SK-N-SH treated with all-trans-retinoic acid at 6 μM for 48 hours (cell line): Measurements from ENCODE around the gene LINGO1.
A peak's percentile ranks its signal among the peaks of the same experiment; 100 is the strongest.

Experiments
- ATAC-seq: fragments of 200-7000 bp; cut with Tn5 transposase; 3 replicates; pipeline ENCODE4 v1.9.1; 2020; ENCODE audit warnings: mild to moderate bottlenecking, moderate library complexity
- BACH2 ChIP-seq: fragments of 250-450 bp; sonication (Bioruptor Pico); IDR thresholded peaks from 2 replicates; pipeline ENCODE4 v1.9.0; 2021; ENCODE audit warnings: mild to moderate bottlenecking, borderline replicate concordance
- ESRRG ChIP-seq: fragments of 250-450 bp; sonication (Bioruptor Pico); IDR thresholded peaks from 2 replicates; pipeline ENCODE4 v1.6.1; 2021; ENCODE audit warnings: mild to moderate bottlenecking
- ISL1 ChIP-seq: fragments of 250-450 bp; sonication (Bioruptor Pico); IDR thresholded peaks from 2 replicates; pipeline ENCODE4 v2.1.2; 2022; ENCODE audit warnings: mild to moderate bottlenecking, moderate library complexity
- OSR1 ChIP-seq: fragments of 250-450 bp; sonication (Bioruptor Pico); IDR thresholded peaks from 2 replicates; pipeline ENCODE4 v1.8.0; 2022; ENCODE audit warnings: moderate library complexity, mild to moderate bottlenecking, inconsistent platforms
- PPARA ChIP-seq: fragments of 250-450 bp; sonication (Bioruptor Pico); IDR thresholded peaks from 2 replicates; pipeline ENCODE4 v1.5.0; 2020; ENCODE audit warnings: mild to moderate bottlenecking, borderline replicate concordance
- RARB ChIP-seq: fragments of 250-450 bp; sonication (Bioruptor Pico); IDR thresholded peaks from 2 replicates; pipeline ENCODE4 v1.8.0; 2021; ENCODE audit warnings: mild to moderate bottlenecking, moderate library complexity
- SNAI2 ChIP-seq: fragments of 250-450 bp; sonication (Bioruptor Pico); IDR thresholded peaks from 2 replicates; pipeline ENCODE4 v1.5.0; 2020; ENCODE audit warnings: mild to moderate bottlenecking, moderate library complexity
- TCF4 ChIP-seq: fragments of 250-450 bp; sonication (Bioruptor Pico); IDR thresholded peaks from 2 replicates; pipeline ENCODE4 v1.8.0; 2021; ENCODE audit warnings: mild to moderate bottlenecking, moderate library complexity, borderline replicate concordance
- TOX ChIP-seq: fragments of 250-450 bp; sonication (Bioruptor Pico); IDR thresholded peaks from 2 replicates; pipeline ENCODE4 v1.8.0; 2021; ENCODE audit warnings: mild to moderate bottlenecking, moderate library complexity, borderline replicate concordance
- ZC3H10 ChIP-seq: fragments of 250-450 bp; sonication (Bioruptor Pico); IDR thresholded peaks from 2 replicates; pipeline ENCODE4 v1.5.1; 2021; ENCODE audit warnings: mild to moderate bottlenecking, moderate library complexity
- ZFP3 ChIP-seq: fragments of 250-450 bp; sonication (Bioruptor Pico); IDR thresholded peaks from 2 replicates; pipeline ENCODE4 v1.5.0; 2020; ENCODE audit warnings: mild to moderate bottlenecking, moderate library complexity
- ZFP30 ChIP-seq: fragments of 450-650 bp; formaldehyde crosslinking; IDR thresholded peaks from 2 replicates; pipeline ENCODE4 v1.5.0; 2022; ENCODE audit warnings: mild to moderate bottlenecking, moderate library complexity
- ZNF565 ChIP-seq: fragments of 450-650 bp; formaldehyde crosslinking; conservative IDR thresholded peaks from 2 replicates; pipeline ENCODE4 v1.5.0; 2020; ENCODE audit warnings: low read depth, mild to moderate bottlenecking, moderate library complexity
- TF ChIP-seq, protein P1 (sequence below): fragments of 250-450 bp; sonication (Bioruptor Pico); IDR thresholded peaks from 2 replicates; pipeline ENCODE4 v1.8.0; 2020; ENCODE audit warnings: mild to moderate bottlenecking, moderate library complexity, borderline replicate concordance
- TF ChIP-seq, protein P2 (sequence below): fragments of 250-450 bp; sonication (Bioruptor Pico); IDR thresholded peaks from 2 replicates; pipeline ENCODE4 v1.8.0; 2021; ENCODE audit warnings: low read depth, mild to moderate bottlenecking, moderate library complexity, borderline replicate concordance
- TF ChIP-seq, protein P3 (sequence below): fragments of 250-450 bp; sonication (Bioruptor Pico); IDR thresholded peaks from 2 replicates; pipeline ENCODE4 v1.5.0; 2020; ENCODE audit warnings: mild to moderate bottlenecking, moderate library complexity
- TF ChIP-seq, protein P4 (sequence below): fragments of 250-450 bp; sonication (Bioruptor Pico); IDR thresholded peaks from 2 replicates; pipeline ENCODE4 v1.5.1; 2020; ENCODE audit warnings: low read depth, mild to moderate bottlenecking, moderate library complexity

The LINGO1 gene

DNA sequence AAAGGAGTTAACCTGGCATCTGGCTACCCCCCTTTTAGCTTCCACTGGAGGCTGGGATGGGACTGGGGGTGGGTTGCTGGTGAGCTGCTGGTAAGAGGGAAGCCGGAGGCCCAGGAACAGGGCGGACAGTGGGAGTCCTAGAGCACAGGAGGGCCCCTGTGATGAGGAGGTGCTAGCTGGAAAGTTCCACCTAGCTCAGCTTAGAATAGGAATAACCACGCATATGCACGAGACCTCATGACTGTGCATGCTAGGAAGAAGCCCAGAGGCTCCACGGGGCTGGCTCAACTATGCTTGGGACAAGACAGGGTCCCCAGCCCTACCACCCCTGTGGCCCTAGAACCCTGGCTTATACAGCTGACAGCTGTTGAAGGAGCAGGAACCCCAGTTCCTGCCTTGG, 34.1 kb downstream of the LINGO1 start:
- ATAC-seq, result no peak
- TF ChIP-seq ZNF565 (CRISPR knock-in tag), result no peak
- TF ChIP-seq, protein P1, sequence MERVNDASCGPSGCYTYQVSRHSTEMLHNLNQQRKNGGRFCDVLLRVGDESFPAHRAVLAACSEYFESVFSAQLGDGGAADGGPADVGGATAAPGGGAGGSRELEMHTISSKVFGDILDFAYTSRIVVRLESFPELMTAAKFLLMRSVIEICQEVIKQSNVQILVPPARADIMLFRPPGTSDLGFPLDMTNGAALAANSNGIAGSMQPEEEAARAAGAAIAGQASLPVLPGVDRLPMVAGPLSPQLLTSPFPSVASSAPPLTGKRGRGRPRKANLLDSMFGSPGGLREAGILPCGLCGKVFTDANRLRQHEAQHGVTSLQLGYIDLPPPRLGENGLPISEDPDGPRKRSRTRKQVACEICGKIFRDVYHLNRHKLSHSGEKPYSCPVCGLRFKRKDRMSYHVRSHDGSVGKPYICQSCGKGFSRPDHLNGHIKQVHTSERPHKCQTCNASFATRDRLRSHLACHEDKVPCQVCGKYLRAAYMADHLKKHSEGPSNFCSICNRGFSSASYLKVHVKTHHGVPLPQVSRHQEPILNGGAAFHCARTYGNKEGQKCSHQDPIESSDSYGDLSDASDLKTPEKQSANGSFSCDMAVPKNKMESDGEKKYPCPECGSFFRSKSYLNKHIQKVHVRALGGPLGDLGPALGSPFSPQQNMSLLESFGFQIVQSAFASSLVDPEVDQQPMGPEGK, result no peak
- TF ChIP-seq OSR1 (CRISPR knock-in tag), result no peak
- TF ChIP-seq ZC3H10 (CRISPR knock-in tag), result no peak
- no peak for TF ChIP-seq RARB (CRISPR knock-in tag)
- TF ChIP-seq, protein P2, sequence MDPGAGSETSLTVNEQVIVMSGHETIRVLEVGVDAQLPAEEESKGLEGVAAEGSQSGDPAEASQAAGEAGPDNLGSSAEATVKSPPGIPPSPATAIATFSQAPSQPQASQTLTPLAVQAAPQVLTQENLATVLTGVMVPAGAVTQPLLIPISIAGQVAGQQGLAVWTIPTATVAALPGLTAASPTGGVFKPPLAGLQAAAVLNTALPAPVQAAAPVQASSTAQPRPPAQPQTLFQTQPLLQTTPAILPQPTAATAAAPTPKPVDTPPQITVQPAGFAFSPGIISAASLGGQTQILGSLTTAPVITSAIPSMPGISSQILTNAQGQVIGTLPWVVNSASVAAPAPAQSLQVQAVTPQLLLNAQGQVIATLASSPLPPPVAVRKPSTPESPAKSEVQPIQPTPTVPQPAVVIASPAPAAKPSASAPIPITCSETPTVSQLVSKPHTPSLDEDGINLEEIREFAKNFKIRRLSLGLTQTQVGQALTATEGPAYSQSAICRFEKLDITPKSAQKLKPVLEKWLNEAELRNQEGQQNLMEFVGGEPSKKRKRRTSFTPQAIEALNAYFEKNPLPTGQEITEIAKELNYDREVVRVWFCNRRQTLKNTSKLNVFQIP, result no peak
- TF ChIP-seq ESRRG (CRISPR knock-in tag), result no peak
- TF ChIP-seq PPARA, result no peak

DNA sequence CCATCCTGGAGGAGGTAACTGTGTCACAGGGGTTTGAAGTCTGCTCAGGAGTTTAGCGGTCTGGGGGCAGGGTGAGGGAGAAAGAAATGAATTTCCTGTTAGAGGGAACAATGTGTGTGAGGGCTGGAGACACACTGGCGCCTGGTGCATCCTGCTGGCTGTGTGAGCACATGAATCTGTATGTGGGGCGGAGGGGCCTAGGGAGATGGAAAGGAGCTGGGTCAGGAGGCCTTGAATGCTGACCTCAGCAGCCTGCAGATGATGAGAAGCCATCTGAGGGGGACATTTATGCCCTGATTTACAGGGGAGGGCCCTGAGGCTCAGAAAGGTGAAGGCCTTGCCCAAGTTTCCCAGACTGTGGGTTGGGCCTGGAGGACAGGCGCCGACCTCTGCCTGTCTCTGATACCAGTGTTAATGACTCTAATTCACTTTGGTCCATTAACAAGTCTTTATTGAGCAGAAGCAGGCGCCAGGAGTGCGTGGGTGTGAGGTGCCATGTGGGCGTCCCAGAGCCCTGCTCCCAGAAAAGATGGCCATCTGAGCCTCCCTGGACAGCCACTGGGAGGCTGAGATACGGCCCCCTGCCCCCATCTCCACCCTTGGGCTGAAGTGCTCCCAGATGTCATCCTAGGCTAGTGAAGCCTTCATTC, 34.8 kb downstream of the LINGO1 start:
- TF ChIP-seq, protein P2, result no peak
- TF ChIP-seq ZFP30 (CRISPR knock-in tag), result no peak
- TF ChIP-seq ZFP3, result peak; percentile 86; the same call in 1 of the 2 replicates
- no peak; the same call in 2 of the 3 replicates for ATAC-seq

DNA sequence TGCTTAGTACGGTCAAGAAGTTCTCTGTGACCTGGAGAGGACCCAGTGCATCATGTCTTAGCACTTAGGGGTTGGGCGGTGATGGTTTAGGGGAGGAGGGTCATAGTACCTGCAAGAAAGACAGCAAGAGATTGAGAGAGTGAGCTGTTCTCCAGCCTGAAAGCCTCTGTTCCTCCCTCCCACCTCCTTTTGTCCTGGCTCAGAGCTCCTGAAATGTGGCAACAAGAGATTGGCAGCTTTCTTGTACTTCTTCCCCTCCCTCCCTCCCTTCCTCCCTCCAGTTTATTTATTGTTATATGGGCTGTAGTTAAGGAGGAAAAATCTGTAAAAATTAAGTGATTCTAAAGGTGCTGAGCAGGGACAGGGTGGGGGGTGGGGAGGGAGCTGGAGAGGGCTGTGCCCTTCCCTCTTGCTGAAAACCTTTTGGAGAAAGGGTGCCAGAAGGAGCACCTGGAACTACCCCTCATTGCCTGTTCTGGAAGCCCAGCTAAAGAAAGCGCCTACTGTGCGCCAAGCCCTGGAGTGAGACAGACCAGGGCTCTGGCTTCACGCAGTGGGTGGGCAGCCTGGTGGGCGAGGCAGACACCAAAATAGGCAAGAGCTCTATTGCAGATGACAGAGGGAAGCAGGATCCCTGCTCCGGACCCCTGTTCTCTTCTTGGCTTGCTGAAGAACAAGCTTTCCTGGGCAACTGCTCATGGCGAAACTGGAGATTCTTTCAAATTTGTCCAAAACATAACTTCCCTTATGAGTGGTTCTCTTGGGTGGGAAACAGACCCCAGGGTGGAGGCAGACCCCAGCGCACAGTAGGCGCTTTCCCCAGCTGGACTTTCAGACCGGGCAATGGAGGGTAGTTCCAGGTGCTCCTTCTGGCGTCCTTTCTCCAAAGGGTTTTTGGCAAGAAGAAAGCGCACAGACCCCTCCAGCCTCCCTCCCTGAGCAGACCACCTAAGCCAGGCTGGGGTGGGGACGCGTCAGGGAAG, 35.6 kb downstream of the LINGO1 start:
- no peak for TF ChIP-seq ZFP30 (CRISPR knock-in tag)
- TF ChIP-seq ZFP3, result no peak
- TF ChIP-seq TOX (CRISPR knock-in tag), result no peak
- TF ChIP-seq ISL1, result no peak
- TF ChIP-seq, all 23 proteins: peak for 0
- no peak for ATAC-seq

DNA sequence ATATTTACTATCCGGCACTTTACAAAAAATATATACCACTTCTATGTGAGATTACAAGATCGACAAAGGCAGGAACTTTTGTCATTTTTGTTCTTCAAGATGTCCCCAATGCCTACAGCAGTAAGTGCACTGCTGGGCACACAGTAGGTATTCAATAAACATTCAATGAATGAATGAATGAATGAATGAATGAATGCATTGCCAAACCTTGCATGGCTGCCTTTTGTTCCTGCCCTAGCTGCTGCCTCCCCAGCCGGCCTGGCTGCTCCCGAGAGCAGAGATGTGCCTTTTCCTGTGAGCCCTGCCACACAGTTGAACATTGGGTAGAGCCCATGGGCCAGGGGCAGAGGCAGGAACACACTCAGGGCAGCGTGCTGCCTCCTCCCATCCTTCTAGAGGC, 37.5 kb downstream of the LINGO1 start:
- TF ChIP-seq SNAI2 (CRISPR knock-in tag) (no peak), ISL1 (no peak), ZFP3 (no peak)
- ATAC-seq, result no peak

DNA sequence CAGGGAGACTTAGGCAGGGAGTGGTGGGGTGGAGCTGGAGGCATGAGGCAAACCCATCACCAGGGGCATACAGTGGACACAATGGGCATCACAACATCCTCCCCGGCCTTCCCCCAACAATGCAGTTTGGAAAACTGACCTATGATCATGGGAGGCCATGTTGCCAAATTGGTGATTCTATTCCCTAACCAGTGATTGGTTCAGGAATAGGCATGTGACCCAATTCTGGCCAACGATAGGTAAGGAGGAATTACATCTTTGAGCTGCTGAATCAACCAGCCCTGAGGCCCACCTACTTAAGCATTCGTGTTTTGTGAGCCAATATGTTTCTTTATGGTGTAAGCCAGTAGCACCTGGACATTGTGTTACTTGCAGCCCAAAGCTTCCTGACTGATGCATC, 40.0 kb downstream of the LINGO1 start:
- TF ChIP-seq BACH2 (CRISPR knock-in tag) (no peak), TOX (CRISPR knock-in tag) (no peak), OSR1 (CRISPR knock-in tag) (no peak), ZC3H10 (CRISPR knock-in tag) (no peak), PPARA (no peak), ZNF565 (CRISPR knock-in tag) (no peak), TCF4 (CRISPR knock-in tag) (no peak), ISL1 (no peak)
- TF ChIP-seq, protein P3, sequence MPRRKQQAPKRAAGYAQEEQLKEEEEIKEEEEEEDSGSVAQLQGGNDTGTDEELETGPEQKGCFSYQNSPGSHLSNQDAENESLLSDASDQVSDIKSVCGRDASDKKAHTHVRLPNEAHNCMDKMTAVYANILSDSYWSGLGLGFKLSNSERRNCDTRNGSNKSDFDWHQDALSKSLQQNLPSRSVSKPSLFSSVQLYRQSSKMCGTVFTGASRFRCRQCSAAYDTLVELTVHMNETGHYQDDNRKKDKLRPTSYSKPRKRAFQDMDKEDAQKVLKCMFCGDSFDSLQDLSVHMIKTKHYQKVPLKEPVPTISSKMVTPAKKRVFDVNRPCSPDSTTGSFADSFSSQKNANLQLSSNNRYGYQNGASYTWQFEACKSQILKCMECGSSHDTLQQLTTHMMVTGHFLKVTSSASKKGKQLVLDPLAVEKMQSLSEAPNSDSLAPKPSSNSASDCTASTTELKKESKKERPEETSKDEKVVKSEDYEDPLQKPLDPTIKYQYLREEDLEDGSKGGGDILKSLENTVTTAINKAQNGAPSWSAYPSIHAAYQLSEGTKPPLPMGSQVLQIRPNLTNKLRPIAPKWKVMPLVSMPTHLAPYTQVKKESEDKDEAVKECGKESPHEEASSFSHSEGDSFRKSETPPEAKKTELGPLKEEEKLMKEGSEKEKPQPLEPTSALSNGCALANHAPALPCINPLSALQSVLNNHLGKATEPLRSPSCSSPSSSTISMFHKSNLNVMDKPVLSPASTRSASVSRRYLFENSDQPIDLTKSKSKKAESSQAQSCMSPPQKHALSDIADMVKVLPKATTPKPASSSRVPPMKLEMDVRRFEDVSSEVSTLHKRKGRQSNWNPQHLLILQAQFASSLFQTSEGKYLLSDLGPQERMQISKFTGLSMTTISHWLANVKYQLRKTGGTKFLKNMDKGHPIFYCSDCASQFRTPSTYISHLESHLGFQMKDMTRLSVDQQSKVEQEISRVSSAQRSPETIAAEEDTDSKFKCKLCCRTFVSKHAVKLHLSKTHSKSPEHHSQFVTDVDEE (CRISPR knock-in tag), result no peak
- TF ChIP-seq, protein P4, sequence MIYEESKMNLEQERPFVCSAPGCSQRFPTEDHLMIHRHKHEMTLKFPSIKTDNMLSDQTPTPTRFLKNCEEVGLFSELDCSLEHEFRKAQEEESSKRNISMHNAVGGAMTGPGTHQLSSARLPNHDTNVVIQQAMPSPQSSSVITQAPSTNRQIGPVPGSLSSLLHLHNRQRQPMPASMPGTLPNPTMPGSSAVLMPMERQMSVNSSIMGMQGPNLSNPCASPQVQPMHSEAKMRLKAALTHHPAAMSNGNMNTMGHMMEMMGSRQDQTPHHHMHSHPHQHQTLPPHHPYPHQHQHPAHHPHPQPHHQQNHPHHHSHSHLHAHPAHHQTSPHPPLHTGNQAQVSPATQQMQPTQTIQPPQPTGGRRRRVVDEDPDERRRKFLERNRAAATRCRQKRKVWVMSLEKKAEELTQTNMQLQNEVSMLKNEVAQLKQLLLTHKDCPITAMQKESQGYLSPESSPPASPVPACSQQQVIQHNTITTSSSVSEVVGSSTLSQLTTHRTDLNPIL (CRISPR knock-in tag), result no peak
- no peak for ATAC-seq
